Transverse colon (tissue), 4 donors: Measurements from ENCODE around the gene ITPR2.
A peak's percentile ranks its signal among the peaks of the same experiment; 100 is the strongest.

Source experiments
- EP300 ChIP-seq: sonication (generic); formaldehyde crosslinking; IDR thresholded peaks from one replicate; pipeline ENCODE4 v1.6.1; 2017; ENCODE audit warnings: antibody characterized with exemption, low read depth
- POLR2A ChIP-seq: fragments of 450-650 bp; IDR thresholded peaks from one replicate; pipeline ENCODE4 v1.6.1; 2016; ENCODE audit warnings: antibody characterized with exemption, mild to moderate bottlenecking, moderate library complexity
- POLR2AphosphoS5 ChIP-seq, 3 donors: sonication (generic); formaldehyde crosslinking; IDR thresholded peaks; one replicate each; pipeline ENCODE4 v1.6.1; 2016; ENCODE audit warnings: antibody characterized with exemption in 3 of 3
- TF ChIP-seq, protein P1 (sequence below), 5 experiments: fragments of 200-600 bp in 3 of 5; fragments of 450-650 bp in 2 of 5; sonication (generic) in 3 of 5; IDR thresholded peaks; 1 replicate in 2 of 5; 2 replicates in 3 of 5; pipeline ENCODE4 v1.5.1; 2016 to 2017; ENCODE audit warnings: antibody characterized with exemption in 5 of 5, inconsistent platforms in 3 of 5, mild to moderate bottlenecking in 2 of 5, moderate library complexity in 1 of 5

DNA sequence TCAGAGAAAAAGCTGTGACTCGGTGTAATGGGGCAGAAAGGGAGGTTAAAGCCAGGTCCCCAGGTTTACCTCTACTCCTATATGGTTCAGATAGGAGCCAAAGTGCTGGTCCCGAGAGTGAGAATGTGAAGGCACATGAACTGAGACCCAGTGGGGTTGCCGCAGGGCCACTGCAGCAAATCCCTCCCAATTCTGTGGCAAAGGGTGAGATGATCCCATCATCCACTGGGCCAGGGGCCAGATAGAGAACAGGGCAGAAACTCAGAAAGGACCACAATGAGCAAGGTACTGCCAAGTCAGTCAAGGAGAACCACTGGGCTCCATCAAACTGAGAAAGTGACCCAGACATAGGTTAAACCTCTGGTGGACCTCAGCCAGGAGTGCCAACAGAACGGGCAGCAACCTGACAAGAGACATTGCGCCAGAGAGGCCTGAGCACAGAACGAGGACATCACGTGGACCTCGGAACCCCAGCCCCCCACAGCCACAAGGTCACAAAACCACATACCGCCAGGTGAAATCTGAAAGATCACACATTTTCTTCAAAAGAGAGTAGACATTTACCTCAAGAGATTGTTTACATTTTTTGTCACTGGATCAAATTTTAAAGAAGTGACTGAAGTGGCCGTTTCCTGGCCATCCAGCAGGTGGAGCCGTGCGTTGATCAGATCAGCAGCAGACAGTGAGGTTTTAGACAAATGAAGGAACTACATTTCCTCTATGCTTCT lies 20.5 kb upstream of the ITPR2 start:
- TF ChIP-seq POLR2AphosphoS5 (IDR thresholded peaks at IDR 0.05) (no peak), POLR2A (no peak), EP300 (no peak)
- TF ChIP-seq, protein P1, sequence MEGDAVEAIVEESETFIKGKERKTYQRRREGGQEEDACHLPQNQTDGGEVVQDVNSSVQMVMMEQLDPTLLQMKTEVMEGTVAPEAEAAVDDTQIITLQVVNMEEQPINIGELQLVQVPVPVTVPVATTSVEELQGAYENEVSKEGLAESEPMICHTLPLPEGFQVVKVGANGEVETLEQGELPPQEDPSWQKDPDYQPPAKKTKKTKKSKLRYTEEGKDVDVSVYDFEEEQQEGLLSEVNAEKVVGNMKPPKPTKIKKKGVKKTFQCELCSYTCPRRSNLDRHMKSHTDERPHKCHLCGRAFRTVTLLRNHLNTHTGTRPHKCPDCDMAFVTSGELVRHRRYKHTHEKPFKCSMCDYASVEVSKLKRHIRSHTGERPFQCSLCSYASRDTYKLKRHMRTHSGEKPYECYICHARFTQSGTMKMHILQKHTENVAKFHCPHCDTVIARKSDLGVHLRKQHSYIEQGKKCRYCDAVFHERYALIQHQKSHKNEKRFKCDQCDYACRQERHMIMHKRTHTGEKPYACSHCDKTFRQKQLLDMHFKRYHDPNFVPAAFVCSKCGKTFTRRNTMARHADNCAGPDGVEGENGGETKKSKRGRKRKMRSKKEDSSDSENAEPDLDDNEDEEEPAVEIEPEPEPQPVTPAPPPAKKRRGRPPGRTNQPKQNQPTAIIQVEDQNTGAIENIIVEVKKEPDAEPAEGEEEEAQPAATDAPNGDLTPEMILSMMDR (IDR thresholded peaks at IDR 0.05) = peak; percentile 80 to 88 (median 84)
